ENCODE data around the gene RAB11B. TPM values are rescaled to one million over a fixed set of nuclear protein-coding genes. Genes with fewer than 3 reads are reported as not detected.
A peak's percentile ranks its signal among the peaks of the same experiment; 100 is the strongest.

The RAB11B gene
- total and polyA plus RNA-seq, 2 of the 13 experiments (the other 11 are each of a cell fraction or from before 2014, with no cell fraction given), result 6.0 to 28.4 TPM

- TF ChIP-seq THRA (CRISPR knock-in tag; IDR thresholded peaks at IDR 0.05; ENCODE audit: borderline replicate concordance) (peak; percentile 23; the same call in 1 of the 2 replicates), PCBP2 (optimal IDR thresholded peaks at IDR 0.05; ENCODE audit: low read depth, low read length, poor library complexity, severe bottlenecking) (no peak), SALL2 (CRISPR knock-in tag; IDR thresholded peaks at IDR 0.05) (no peak), MAF1 (CRISPR knock-in tag; IDR thresholded peaks at IDR 0.05; ENCODE audit: borderline replicate concordance) (no peak), JUN (CRISPR knock-in tag; IDR thresholded peaks at IDR 0.05) (peak; percentile 51; the same call in 1 of the 2 replicates), HNRNPL (IDR thresholded peaks at IDR 0.05; ENCODE audit: low read depth, low read length) (no peak), ZC3H4 (CRISPR knock-in tag; IDR thresholded peaks at IDR 0.05; ENCODE audit: borderline replicate concordance) (no peak), ZNF136 (CRISPR knock-in tag; IDR thresholded peaks at IDR 0.05; ENCODE audit: low read depth) (no peak), ZNF550 (CRISPR knock-in tag; IDR thresholded peaks at IDR 0.05; ENCODE audit: borderline replicate concordance) (no peak), ZBTB7A (CRISPR knock-in tag; IDR thresholded peaks at IDR 0.05) (no peak), MEIS1 (CRISPR knock-in tag; IDR thresholded peaks at IDR 0.05; ENCODE audit: borderline replicate concordance) (no peak), CBX5 (CRISPR knock-in tag; IDR thresholded peaks at IDR 0.05; ENCODE audit: borderline replicate concordance) (no peak), SCMH1 (CRISPR knock-in tag; IDR thresholded peaks at IDR 0.05; ENCODE audit: borderline replicate concordance) (no peak), ATF5 (CRISPR knock-in tag; IDR thresholded peaks at IDR 0.05; ENCODE audit: low read depth) (no peak), ZNF773 (CRISPR knock-in tag; IDR thresholded peaks at IDR 0.05; ENCODE audit: borderline replicate concordance) (no peak), FOXK1 (CRISPR knock-in tag; IDR thresholded peaks at IDR 0.05; ENCODE audit: borderline replicate concordance, low read depth) (peak; percentile 62; the same call in 1 of the 2 replicates), STAG1 (CRISPR knock-in tag; IDR thresholded peaks at IDR 0.05) (no peak), ZNF800 (CRISPR knock-in tag; IDR thresholded peaks at IDR 0.05) (no peak), NR2F6 (IDR thresholded peaks at IDR 0.05) (peak; percentile 13; the same call in 1 of the 2 replicates), NR2F6 (CRISPR knock-in tag; IDR thresholded peaks at IDR 0.05) (peak; percentile 46; the same call in 1 of the 2 replicates), FOXM1 (CRISPR knock-in tag; IDR thresholded peaks at IDR 0.05) (no peak), DMAP1 (CRISPR knock-in tag; IDR thresholded peaks at IDR 0.05) (no peak; the same call in none of the 2 replicates)
Measured at GRCh38 chr19:8423817-8424223, 33.7 kb downstream of the RAB11B start (continued).
